AG04450 (cell line): ENCODE data around the gene PEX13. TPM values are rescaled to one million over a fixed set of nuclear protein-coding genes. Genes with fewer than 3 reads are reported as not detected.

Source experiments
- CTCF ChIA-PET: fragments of 300-600, 350-600 bp; formaldehyde crosslinking; extraction: SDS; loops from one replicate; lab custom pipeline; 2022; ENCODE audit warnings: antibody characterized with exemption, inconsistent platforms; lab: Charles Lee
- POLR2A ChIA-PET: fragments of 350-600 bp; formaldehyde crosslinking; extraction: SDS; loops from one replicate; lab custom pipeline; 2021; ENCODE audit warnings: antibody characterized with exemption, inconsistent platforms; lab: Yijun Ruan, JAX
- DNase-seq: peaks from one replicate; pipeline ENCODE4 v3.0.0-alpha.2; 2011; ENCODE audit warnings: low read depth, low spot score
- H3K27ac ChIP-seq: one replicate; pipeline ENCODE4 v1.5.1; 2012; ENCODE audit warnings: low read depth, low read length, control low read depth
- H3K27me3 ChIP-seq: one replicate; pipeline ENCODE4 v1.6.0; 2012; ENCODE audit warnings: low read length; ENCODE audit not compliant: control insufficient read depth, insufficient read depth
- H3K4me3 ChIP-seq: 2 replicates; pipeline ENCODE4 v1.5.1; 2011; ENCODE audit warnings: mild to moderate bottlenecking, low read depth, low read length, control low read depth
- H3K9me3 ChIP-seq: 2 replicates; pipeline ENCODE4 v1.5.1; 2012; ENCODE audit warnings: low read length; ENCODE audit not compliant: control insufficient read depth, insufficient read depth
- CTCF ChIP-seq: IDR thresholded peaks from 2 replicates; pipeline ENCODE4 v1.5.1; 2011; ENCODE audit warnings: low read depth, low read length, control low read depth, inconsistent platforms
- polyA plus RNA-seq: library from polyadenylated mRNA; depleted of rRNA; stranded (reverse); fragments of >200 nt; gene quantifications from 2 replicates; pipeline ENCODE4 v1.2.3, GENCODE V29; 2011

The PEX13 gene
- polyA plus RNA-seq, 1 experiment: 27.8 TPM

GRCh38 chr2:60992985-60993392 is 24.5 kb upstream of the PEX13 start:
- DNase-seq: no peak
- no peak overlapping the region for H3K27ac ChIP-seq
- CTCF ChIA-PET: interaction anchor here (0.6 kb wide), 1 partner anchor 15 kb away, joined by 5 read pairs; no protein-coding TSS in a partner anchor
- H3K9me3 ChIP-seq: peaks cover 5% of the 10 kb centered on the region; the same call in 1 of the 2 replicates
- H3K4me3 ChIP-seq: no peak overlapping the region
- POLR2A ChIA-PET: no interaction called here
- no peak for TF ChIP-seq CTCF
- no peaks in the 10 kb centered on the region for H3K27me3 ChIP-seq

- no peak overlapping the region for H3K27ac ChIP-seq
- H3K4me3 ChIP-seq: no peak overlapping the region
- H3K27me3 ChIP-seq: no peaks in the 10 kb centered on the region
- DNase-seq: no peak
- TF ChIP-seq CTCF: no peak
- H3K9me3 ChIP-seq: peaks cover 5% of the 10 kb centered on the region; the same call in 1 of the 2 replicates
- POLR2A ChIA-PET: no interaction called here
- CTCF ChIA-PET: no interaction called here
Observed at GRCh38 chr2:60994131-60994530, 23.4 kb upstream of the PEX13 start.

- POLR2A ChIA-PET: no interaction called here
- no peaks in the 10 kb centered on the region for H3K9me3 ChIP-seq
- peak; percentile 67 for TF ChIP-seq CTCF
- H3K27me3 ChIP-seq: no peaks in the 10 kb centered on the region
- H3K4me3 ChIP-seq: no peak overlapping the region
- DNase-seq: peak; percentile 13
- CTCF ChIA-PET: interaction anchor here (0.6 to 6.5 kb wide), 42 partner anchors 8 to 352 kb away, joined by 3 to 137 read pairs (median 4); partner anchors contain the start of genes PAPOLG and REL
- no peak overlapping the region for H3K27ac ChIP-seq
Observed at GRCh38 chr2:60998628-60999545, 18.6 kb upstream of the PEX13 start.

GRCh38 chr2:61005736-61006135 is 11.8 kb upstream of the PEX13 start:
- H3K27me3 ChIP-seq: no peaks in the 10 kb centered on the region
- ChIA-PET CTCF (interaction anchor here (1.3 kb wide), 1 partner anchor 299 kb away, joined by 7 read pairs; no protein-coding TSS in a partner anchor), POLR2A (no interaction called here)
- no peak overlapping the region for H3K27ac ChIP-seq
- DNase-seq: no peak
- H3K4me3 ChIP-seq: no peak overlapping the region
- no peaks in the 10 kb centered on the region for H3K9me3 ChIP-seq
- no peak for TF ChIP-seq CTCF
